Left cardiac atrium (tissue), 4 donors: ENCODE results near the gene MED9. TPM values are rescaled to one million over a fixed set of nuclear protein-coding genes. Genes with fewer than 3 reads are reported as not detected.
"Not testable (repeated sequence)": the region's sequence is repeated elsewhere in the genome, so short reads cannot be mapped to it uniquely, and the experiment has no call there.

ENCODE experiments used
- ATAC-seq, 2 donors: fragments of 200-7000 bp; cut with Tn5 transposase; one replicate each; pipeline ENCODE4 v1.9.1; 2020; ENCODE audit warnings: mild to moderate bottlenecking in 2 of 2, moderate library complexity in 2 of 2
- DNase-seq: peaks from one replicate; pipeline ENCODE4 v3.0.0-alpha.2; 2020
- intact Hi-C, 2 donors: fragments of 100-400 bp; cut with DNase I; formaldehyde crosslinking; loops; one replicate each; pipeline versions ENCODE4 v1.14.1 to v1.15.1; 2022 to 2023
- total RNA-seq, 2 donors: library from RNA; stranded (reverse); fragmentation: NEBNext Ultra II Directional; extraction: Animal tissue kit (Norgen Biotek cat#: 25700); gene quantifications; one replicate each; pipeline ENCODE4 v1.2.1, GENCODE V29; 2021
- donor health status: DM: no; HTN: yes; CAD: no.
- donor health status: DM: no; HTN: yes; CAD: no; lungs with severe emphysema.
- donor health status: DM: yes; HTN: yes; CAD: no.
- donor health status: Dilated cardiomyopathy.

The MED9 gene
- total RNA-seq, 2 donors from 2014 or later = 26.8 to 35.1 TPM

- DNase-seq (no peak), ATAC-seq (no peak)
- intact Hi-C loops = loop anchor here in 1 of 2 donors (5.0 kb wide), 1 partner anchor 87 kb away; no protein-coding TSS in a partner anchor
These were observed 3.9 kb downstream of the MED9 start for GRCh38 chr17:17480593-17481148.

GRCh38 chr17:17481860-17482259, 5.1 kb downstream of the MED9 start:
- DNase-seq (no peak), ATAC-seq (no peak)
- intact Hi-C loops = loop anchor here in 1 of 2 donors (5.0 kb wide), 1 partner anchor 85 kb away; no protein-coding TSS in a partner anchor

GRCh38 chr17:17484451-17484899, 7.7 kb downstream of the MED9 start:
- DNase-seq (no peak), ATAC-seq (peak; percentile 56 to 65)
- intact Hi-C loops = loop anchor here in 1 of 2 donors (5.0 kb wide), 1 partner anchor 83 kb away; no protein-coding TSS in a partner anchor

GRCh38 chr17:17485420-17485819, 8.6 kb downstream of the MED9 start:
- intact Hi-C loops = no loop called here
- ATAC-seq (peak; percentile 23 to 24), DNase-seq (no peak)

GRCh38 chr17:17486416-17486815, 9.6 kb downstream of the MED9 start:
- intact Hi-C loops, ATAC-seq, DNase-seq: not testable (repeated sequence)

GRCh38 chr17:17487998-17488397, 11.2 kb downstream of the MED9 start:
- DNase-seq (no peak), ATAC-seq (no peak)
- intact Hi-C loops = no loop called here

- ATAC-seq (no peak), DNase-seq (no peak)
- intact Hi-C loops = loop anchor here in 1 of 2 donors (5.0 kb wide), 1 partner anchor 139 kb away; no protein-coding TSS in a partner anchor
These were observed 14.3 kb downstream of the MED9 start for GRCh38 chr17:17491031-17491471.

- ATAC-seq = no peak
- intact Hi-C loops = loop anchor here in 1 of 2 donors (5.0 kb wide), 1 partner anchor 139 kb away; no protein-coding TSS in a partner anchor
- no peak for DNase-seq
These were observed 14.8 kb downstream of the MED9 start for GRCh38 chr17:17491546-17491988.

GRCh38 chr17:17492085-17492484, 15.3 kb downstream of the MED9 start:
- ATAC-seq = no peak
- intact Hi-C loops = loop anchor here in 1 of 2 donors (5.0 kb wide), 1 partner anchor 140 kb away; no protein-coding TSS in a partner anchor
- no peak for DNase-seq

- DNase-seq (no peak), ATAC-seq (no peak)
- intact Hi-C loops = loop anchor here in 1 of 2 donors (5.0 kb wide), 1 partner anchor 140 kb away; no protein-coding TSS in a partner anchor
These were observed 15.8 kb downstream of the MED9 start for GRCh38 chr17:17492571-17492970.

GRCh38 chr17:17493249-17493985, 16.6 kb downstream of the MED9 start:
- DNase-seq = no peak
- intact Hi-C loops = loop anchor here in 1 of 2 donors (5.0 kb wide), 1 partner anchor 141 kb away; no protein-coding TSS in a partner anchor
- ATAC-seq = no peak

- DNase-seq (no peak), ATAC-seq (no peak)
- intact Hi-C loops = loop anchor here in 1 of 2 donors (5.0 kb wide), 1 partner anchor 142 kb away; no protein-coding TSS in a partner anchor
These were observed 17.2 kb downstream of the MED9 start for GRCh38 chr17:17493986-17494466.

GRCh38 chr17:17494499-17494869, 17.7 kb downstream of the MED9 start:
- no peak for ATAC-seq
- DNase-seq = no peak
- intact Hi-C loops = loop anchor here in 1 of 2 donors (5.0 kb wide), 1 partner anchor 142 kb away; no protein-coding TSS in a partner anchor

- peak; percentile 76 for DNase-seq
- peak; percentile 5 to 10 for ATAC-seq
These were observed 18.2 kb downstream of the MED9 start for GRCh38 chr17:17494870-17495535.

GRCh38 chr17:17495536-17496188, 18.9 kb downstream of the MED9 start:
- ATAC-seq (peak; percentile 4 to 14), DNase-seq (no peak)
- intact Hi-C loops = loop anchor here (5.0 kb wide), 4 partner anchors 52 to 147 kb away; no protein-coding TSS in a partner anchor

More at GRCh38 chr17:17494870-17495535, 18.2 kb downstream of the MED9 start:
- intact Hi-C loops = loop anchor here (5.0 kb wide), 5 partner anchors 52 to 147 kb away; no protein-coding TSS in a partner anchor

- ATAC-seq = peak; percentile 92 to 95
- intact Hi-C loops = loop anchor here (1.0 to 5.0 kb wide), 5 partner anchors 51 to 146 kb away; no protein-coding TSS in a partner anchor
- DNase-seq = peak; percentile 93
These were observed 19.6 kb downstream of the MED9 start, which contains the start of gene RASD1 for GRCh38 chr17:17496189-17497064. RASD1 (minus strand) TSS chr17:17496395; CDS start chr17:17496181, 214 bp downstream.
